GM12892 (cell line): ENCODE data around the gene CDKN3.

ENCODE experiments used
- POLR2A ChIP-seq: IDR thresholded peaks from 2 replicates; pipeline ENCODE4 v1.6.1; 2011; ENCODE audit warnings: low read depth, low read length, control low read depth
- POLR2AphosphoS5 ChIP-seq: IDR thresholded peaks from 2 replicates; pipeline ENCODE4 v1.6.1; 2011; ENCODE audit warnings: low read depth, low read length, control low read depth
- TAF1 ChIP-seq: IDR thresholded peaks from 2 replicates; pipeline ENCODE4 v1.6.1; 2011; ENCODE audit warnings: low read depth, mild to moderate bottlenecking, control low read depth, low read length, borderline replicate concordance

- TF ChIP-seq POLR2AphosphoS5 = no peak
- no peak for TF ChIP-seq POLR2A
- TF ChIP-seq TAF1 = no peak
Measured at GRCh38 chr14:54428527-54428926, 31.7 kb downstream of the CDKN3 start.
